ENCODE results near the gene PPP1R26.
"Not testable (repeated sequence)": the region's sequence is repeated elsewhere in the genome, so short reads cannot be mapped to it uniquely, and the experiment has no call there.

The PPP1R26 gene

DNA sequence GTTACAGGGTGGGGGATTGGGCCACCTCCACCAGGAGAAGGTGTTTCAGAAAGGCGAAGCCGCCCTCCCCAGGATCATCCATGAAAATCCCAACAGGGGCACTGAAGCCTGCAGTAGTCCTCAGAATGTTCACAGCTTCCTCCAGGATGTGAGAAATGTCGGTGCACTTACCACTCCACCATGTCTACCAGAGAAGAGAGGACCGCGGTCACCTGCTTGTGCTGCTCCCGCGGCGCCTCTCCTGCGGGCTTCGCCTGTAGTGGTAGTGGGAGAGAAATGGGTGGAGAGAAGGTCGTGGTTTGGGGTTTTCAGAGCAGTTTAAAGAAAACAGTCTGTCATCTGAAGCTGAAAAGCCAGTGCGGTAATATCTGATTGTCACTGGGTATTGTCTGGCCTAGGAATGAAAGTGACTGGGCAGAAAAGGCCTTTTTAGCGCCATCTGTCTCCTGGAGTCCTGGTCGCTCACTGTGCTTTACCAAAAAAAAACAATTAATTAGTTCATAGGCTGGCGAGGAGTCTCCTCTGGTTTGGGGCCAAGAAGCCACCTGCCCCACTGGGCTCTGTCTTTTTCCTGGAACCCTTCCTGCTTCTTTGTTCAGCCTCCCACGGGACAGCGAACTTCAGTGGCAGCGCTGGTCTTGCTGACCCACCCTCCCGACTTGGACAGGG, 23.0 kb upstream of the PPP1R26 start:
- H3K4me3 ChIP-seq (ENCODE audit: low read depth, low read length): no peak overlapping the region
- DNase-seq (ENCODE audit: low read depth): no peak

DNA sequence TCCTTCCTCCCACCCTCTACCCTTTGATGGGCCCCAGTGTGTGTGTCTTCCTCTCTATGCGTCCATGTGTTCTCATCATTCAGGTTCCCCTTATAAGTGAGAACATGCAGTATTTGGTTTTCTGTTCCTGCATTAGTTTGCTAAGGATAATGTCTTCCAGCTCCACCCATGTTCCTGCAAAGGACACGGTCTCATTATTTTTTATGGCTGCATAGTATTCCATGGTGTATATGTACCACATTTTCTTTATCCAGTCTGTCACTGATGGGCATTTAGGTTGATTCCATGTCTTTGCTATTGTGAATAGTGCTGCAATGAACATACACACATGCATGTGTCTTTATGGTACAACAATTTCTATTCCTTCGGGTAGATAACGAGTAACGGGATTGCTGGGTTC, 21.1 kb upstream of the PPP1R26 start:
- DNase-seq (ENCODE audit: low read depth); H3K4me3 ChIP-seq (ENCODE audit: low read depth, low read length): not testable (repeated sequence)

DNA sequence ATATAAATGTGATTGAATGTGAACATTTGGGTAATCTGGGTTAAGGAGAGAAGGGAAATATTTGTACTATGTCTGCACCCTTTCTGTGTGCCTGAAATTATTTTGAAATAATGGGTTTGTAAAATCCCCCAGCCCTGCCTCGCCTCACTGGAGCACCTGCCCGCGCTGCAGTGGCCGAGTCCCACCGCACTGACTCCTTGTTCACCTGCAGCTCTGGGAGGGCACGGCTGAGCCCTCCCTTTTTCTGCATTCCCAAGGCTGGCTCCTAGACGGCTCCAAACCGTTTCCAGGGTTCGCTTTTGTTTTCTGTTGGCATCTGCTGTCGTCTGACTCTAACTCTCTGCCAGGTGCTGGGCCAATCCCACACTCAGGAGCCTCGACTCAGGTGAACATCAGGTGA, 17.6 kb upstream of the PPP1R26 start:
- no peak for DNase-seq (ENCODE audit: low read depth)
- no peak overlapping the region for H3K4me3 ChIP-seq (ENCODE audit: low read depth, low read length)

DNA sequence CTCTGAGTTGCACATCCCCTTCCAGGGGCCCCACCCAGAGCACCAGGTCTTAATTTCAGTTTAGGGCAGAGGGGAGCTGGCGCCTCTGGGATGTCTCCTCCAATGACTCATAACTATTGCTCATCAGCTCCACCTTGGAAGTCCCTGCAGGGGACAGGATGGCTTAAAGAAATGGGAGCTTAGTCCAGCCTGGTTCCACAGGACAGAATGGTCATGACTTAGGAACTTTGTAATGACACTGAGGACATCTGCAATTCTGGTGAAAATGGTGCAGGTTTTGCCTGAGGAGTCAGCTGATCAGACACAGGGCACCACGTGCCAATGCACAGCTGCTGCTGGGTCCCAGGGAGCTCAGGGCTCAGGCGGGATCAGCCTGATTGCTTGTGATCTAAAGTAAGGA, 16.4 kb upstream of the PPP1R26 start:
- DNase-seq (ENCODE audit: low read depth): no peak
- H3K4me3 ChIP-seq (ENCODE audit: low read depth, low read length): no peak overlapping the region

DNA sequence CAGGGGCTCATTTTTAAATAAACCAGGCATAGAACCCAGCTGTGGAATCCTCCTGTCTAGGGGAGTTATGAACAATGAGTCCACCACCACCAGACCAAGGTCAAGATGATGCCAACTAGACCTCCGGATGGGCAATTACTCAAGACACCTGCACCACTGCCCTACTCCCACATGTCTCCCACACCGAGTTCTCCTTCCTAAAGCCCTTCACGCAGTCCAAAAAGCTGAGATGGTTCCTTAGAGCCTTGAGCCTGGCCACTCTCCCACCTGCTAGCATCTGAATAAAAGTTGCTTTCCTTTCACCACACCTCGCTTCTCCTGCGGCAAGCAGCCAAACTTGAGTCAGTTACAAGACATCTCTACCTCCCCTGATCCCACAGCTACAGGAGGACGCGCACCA, 15.4 kb upstream of the PPP1R26 start:
- no peak overlapping the region for H3K4me3 ChIP-seq (ENCODE audit: low read depth, low read length)
- no peak for DNase-seq (ENCODE audit: low read depth)

DNA sequence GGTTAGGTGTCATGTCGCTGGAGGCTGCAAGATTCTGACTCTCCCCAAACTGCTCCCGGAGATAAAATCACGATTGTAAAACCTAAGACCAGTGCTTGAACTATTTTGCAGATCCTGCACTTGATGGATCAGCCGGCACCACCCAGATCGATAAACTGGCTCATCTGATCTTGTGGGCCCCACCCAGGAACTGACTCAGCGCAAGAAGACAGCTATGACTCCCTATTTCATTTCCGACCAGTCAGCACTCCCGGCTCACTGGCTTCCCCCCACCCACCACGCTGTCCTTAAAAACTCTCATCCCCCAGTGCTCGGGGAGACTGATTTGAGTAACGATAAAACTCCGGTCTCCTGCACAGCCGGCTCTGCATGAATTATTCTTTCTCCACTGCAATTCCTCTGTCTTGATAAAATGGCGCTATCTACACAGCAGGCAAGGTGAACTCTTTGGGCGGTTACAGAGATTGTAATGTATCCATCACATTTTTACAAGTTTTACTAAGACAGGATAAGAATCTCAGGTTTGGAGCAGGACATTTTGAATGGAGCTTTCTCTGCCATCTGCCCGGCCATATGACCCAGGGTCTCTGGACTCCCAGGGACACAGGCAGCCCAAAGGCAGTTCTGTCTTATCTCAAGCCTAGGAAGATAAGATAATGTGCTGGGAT, 10.6 kb upstream of the PPP1R26 start:
- DNase-seq (ENCODE audit: low read depth): no peak
- H3K4me3 ChIP-seq (ENCODE audit: low read depth, low read length): peak overlapping the region; percentile 9

DNA sequence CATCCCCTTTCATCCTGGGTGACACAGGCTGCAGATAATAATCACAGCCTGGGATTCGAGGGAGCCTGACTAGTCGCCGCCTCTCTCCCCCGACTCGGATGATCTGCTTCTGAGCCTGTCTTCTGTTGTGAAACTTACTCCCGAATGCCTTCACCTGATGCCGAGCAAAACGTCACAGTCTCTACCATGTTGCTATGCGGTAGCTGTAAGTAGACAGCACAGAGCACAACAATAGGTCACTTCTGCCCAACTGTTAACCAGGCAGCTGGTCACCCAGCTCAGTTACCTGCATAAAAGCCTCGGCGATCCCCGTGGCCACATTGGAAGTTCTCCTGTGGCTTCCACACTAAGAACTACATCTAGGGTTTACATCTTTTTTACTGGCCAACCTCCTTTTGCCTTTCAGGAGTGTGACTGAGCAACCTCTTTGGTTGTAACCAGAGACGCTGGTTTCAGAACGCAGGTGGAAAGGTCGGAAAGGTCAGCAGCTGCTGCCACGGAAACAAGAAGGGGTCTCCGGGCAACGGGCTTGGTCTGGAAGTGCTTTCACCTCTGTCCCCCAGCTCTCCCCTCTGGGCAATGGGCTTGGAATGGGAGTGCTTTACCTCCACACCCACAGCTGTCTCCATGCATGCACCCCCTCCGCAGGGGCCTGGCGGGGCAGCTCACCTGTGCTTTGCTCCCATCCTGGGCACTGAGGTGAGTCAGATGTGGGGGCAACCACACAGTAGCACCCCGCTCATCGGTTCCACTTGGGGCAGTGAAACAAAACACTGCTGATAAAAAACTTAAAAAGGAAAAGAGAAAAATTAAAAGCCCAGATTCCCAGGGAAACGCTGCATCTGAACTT, 7.6 kb upstream of the PPP1R26 start:
- H3K4me3 ChIP-seq (ENCODE audit: low read depth, low read length): no peak overlapping the region
- no peak for DNase-seq (ENCODE audit: low read depth)

DNA sequence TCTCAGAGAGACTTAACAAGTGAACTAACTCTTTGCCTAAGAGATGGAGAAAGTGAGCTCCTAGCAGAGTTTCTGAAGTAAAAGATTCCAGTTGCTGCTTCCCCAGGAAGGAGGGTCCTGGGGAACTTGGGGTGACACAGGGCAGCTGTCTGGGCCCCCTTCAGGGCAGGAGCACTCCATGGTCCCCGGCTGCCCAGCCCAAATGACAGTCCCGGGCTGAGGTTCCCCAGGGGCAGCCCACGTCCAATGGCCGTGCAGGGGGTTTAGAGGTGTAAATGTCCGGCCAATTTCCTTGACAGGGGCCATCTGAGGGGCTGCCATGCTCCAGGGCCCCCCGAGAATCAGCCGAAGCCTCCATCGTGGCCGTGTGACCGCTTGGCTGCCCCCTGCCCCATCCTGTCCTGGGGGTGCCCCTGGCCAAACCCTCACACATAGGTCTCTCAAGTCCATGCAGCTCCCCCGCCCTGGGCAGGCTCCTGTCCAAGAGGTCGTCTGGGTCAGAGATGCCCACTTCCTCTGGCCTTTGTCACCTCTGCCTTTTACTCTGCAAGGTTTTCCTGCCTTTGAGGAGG, 5.5 kb upstream of the PPP1R26 start:
- no peak overlapping the region for H3K4me3 ChIP-seq (ENCODE audit: low read depth, low read length)
- no peak for DNase-seq (ENCODE audit: low read depth)

DNA sequence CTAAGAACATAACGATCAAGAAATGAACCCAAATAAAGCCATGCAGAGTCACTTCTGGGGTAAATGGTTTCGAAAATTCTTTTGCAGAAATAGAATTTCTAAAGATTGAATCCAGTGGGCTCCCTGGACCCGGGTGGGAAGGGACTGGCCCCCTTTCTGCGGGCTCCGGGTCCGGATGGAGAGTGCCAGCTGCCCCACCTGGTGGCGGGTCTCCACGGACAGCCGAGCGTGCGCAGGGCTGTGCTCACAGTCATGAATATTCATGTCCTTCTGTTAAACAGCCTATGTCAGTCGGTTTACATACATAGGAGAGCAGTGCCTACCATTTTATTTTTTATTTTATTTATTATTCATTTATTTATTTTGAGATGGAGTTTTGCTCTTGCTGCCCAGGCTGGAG, 4.7 kb upstream of the PPP1R26 start:
- H3K4me3 ChIP-seq (ENCODE audit: low read depth, low read length): no peak overlapping the region
- DNase-seq (ENCODE audit: low read depth): no peak

DNA sequence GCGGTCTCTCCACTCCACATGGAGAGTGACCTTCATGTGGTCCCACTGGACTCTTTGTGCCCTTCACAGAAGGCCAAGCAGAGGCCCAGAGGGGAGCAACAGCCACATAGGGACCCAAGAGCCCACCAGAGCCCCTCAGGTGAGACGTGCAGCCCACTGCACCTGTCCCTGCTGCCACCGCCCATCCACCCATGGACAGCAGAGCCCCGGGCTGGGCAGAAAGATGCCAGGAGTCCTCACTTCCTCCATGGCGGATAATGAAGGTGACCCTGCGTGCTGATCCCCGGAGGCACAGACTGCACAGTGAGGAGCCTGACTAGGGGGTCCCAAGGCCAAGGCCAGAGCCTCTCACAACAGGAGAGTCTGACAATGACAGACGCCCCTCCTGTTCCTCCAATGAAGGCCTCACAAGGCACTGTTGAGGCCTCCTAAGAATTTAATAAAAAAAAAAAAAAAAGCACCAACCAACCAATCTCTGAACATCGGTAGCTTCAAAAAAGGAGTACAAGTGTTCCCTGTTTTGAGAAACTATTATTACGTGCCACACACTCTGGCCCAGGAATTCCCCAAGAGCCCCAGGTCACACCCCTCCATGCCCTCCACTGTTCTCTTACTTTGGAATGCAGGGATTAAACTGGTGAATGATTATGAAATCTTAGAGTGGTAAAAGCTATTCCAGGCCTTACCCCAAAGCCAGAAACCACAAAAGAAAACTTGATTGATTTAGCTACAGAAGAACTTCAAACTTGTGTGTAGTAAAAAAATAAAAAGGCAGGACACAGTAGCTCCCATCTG, 2.8 kb upstream of the PPP1R26 start:
- H3K4me3 ChIP-seq (ENCODE audit: low read depth, low read length): no peak overlapping the region
- no peak for DNase-seq (ENCODE audit: low read depth)

DNA sequence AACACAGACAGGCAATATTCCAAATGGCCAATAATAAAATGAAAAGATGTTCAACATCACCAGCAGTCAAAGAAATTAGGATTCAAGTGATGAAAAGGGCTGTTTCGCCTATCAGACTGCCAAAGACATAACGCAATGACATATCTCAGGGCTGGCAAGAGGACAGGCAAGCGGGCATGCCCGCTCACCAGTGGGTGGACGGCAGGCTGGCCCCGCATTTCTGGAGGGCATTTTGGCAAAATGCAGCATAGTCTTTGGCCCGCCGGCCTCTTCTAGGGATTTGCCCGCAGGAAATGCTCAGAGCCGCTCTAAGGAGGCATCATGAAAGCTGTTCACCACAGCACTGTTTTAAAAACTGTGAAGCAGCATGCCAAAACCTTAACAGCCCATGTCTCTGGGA, 1.4 kb upstream of the PPP1R26 start:
- DNase-seq (ENCODE audit: low read depth): no peak
- no peak overlapping the region for H3K4me3 ChIP-seq (ENCODE audit: low read depth, low read length)

DNA sequence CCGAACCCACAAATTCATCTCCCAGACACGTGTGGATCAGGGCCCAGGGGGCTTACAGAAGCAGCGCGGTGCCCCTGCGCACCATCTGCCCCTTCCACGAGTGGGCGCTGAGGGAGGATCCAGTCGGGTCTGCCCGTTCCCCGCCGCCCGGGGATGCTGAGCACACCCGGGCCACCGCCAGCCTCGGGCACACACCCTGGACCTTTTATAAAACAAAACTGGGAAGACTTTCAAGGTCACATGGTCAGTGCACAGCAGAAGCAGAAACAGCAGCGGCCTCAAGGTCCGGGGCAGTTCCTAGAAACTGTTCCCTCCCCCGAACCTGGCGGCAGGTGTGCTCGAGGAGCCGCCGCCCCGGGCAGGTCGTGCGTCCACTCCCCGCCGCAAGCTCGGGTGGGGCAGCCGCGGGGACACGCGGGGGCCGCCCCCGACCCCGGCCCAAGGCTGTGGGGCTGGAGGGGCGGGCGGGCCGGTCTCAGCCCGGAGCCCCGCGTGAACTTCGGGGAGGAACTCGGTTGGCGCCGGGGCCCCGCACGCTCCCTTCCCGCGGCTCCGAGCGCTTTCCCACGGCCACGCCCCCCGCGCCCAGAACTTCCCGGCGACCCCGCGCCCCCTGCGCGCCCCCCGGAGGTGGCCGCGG, 633 bp upstream of the PPP1R26 start:
- peak overlapping the region; percentile 37 for H3K4me3 ChIP-seq (ENCODE audit: low read depth, low read length)
- DNase-seq (ENCODE audit: low read depth): no peak

DNA sequence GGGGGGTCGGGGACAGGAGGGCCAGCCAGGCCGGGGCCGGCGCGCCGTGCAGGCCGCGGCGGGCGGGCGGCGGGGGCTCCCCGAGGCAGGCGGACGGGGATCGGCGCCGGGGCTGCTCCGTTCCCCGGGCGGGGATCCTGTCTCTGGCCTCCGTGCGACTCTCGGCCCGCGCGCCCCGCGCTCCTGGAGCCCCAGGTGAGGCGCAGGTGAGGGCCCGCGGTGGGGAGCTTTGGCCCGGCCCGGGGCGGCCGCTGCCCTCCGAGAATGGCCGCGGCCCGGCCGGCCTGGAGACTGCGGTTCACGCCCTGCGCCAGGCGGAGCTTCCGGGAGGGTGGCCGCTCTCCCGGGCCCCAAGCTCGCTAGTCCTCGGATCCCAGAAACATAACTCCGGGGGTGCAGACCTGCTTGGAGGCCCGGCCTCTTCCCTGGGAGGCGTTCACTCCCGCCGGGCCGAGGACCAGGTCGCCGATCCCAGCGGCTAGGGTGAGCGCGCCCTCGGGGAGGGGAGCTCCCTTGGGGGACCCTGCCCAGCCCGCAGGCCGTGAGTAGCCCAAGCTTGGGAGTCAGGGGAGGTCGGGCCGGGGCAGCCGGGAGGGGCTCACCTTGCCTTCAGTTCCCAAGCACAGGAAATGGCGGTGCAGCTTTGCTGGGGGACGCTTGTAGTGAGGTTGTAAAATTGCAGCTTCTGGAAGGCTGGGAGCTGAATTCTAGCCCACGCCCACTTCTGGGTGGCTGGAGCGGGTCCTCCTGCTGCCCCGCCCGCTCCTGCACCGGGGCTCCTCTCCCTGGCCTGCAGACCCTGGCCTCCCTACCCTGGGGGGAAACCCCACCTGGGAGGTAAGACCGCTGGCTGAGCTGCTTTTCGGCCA, 723 bp downstream of the PPP1R26 start:
- no peak for DNase-seq (ENCODE audit: low read depth)
- H3K4me3 ChIP-seq (ENCODE audit: low read depth, low read length): peak overlapping the region; percentile 81

DNA sequence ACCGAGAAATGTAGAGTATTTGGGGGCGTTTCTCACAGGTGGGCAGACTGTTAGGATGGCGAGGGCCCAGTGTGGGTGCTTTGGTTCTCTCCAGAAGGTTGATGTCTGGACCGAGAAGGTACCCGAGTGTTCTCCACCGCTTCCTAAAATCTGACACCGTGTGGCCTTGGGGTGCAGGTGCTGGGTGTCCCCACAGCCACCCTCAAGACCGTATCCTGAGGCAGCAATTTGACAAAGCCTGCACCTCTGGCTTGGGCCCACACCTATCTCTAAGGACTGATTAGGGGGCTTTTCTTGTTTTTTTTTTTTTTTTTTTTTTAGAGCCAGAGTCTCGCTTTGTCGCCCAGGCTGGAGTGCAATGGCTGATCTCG, 1.3 kb downstream of the PPP1R26 start:
- peak overlapping the region; percentile 81 for H3K4me3 ChIP-seq (ENCODE audit: low read depth, low read length)
- no peak for DNase-seq (ENCODE audit: low read depth)

DNA sequence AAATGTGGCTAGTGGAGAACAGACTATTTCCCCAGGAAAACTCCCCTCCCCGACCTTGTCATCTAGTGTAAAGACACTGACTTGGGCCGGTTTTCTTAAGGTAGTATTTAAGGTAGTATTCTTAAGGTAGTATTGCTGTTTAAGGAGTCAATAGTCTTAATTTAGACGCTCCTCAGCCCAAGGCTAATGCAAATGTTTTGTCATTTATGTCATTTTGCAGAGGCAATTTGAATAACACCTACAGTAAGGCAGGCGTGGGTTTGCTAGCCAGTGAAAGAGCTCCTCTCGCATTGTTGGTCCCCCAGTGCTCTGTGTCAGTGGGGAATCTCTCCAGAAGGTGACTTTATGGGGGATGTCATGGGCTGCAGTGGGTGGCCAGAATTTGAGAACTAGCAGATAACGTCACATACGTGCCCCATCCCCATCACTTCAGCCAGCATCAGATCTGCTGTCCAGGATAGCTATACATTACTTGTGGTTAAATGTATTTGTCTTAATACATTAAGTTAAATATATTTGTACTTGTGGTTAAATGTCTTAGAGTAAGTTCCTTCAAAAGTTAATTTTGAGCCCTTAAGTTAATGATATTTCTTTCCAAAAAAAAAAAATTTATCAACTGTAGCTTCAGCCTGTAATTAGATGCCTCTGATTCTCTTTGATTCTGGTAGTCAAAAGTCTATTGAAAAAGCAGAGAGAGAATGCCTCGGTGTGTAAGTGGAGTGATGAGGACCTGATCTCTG, 2.6 kb downstream of the PPP1R26 start:
- DNase-seq (ENCODE audit: low read depth): no peak
- H3K4me3 ChIP-seq (ENCODE audit: low read depth, low read length): no peak overlapping the region

DNA sequence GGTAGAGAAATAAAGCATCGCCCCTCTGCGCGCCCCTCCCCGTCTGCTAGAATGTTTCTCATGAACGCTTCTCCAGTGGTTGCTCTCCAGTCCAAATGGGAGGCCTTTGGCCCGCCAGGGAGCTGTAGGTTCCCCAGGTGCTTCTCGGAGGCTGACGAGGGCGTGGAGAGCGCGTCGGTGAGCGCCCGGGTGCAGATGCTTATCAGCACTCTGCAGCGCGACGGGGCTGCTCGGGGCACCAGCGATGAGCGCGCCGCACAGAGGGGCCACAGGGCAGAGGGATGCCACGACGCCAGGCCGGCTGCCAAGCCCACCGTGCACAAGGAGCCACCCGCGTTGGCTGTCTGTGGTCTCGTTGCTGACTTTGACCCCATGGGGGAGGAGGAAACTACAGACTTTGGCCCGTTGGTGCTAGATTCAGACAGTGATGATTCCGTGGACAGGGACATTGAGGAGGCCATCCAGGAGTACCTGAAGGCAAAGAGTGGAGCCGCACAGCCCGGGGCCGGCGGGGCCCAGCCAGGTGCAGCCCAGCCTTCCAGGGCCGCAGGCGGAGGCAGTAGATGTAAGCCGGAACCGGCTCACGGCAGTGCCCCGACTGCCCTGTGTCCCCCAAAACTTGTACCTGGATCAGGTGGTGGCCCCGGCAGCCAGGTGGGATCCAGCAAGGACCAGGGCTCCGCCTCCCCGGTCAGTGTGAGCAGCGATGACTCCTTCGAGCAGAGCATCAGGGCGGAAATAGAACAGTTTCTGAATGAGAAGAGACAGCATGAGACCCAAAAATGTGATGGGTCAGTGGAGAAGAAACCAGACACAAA, 5.1 kb downstream of the PPP1R26 start:
- no peak for DNase-seq (ENCODE audit: low read depth)
- no peak overlapping the region for H3K4me3 ChIP-seq (ENCODE audit: low read depth, low read length)

DNA sequence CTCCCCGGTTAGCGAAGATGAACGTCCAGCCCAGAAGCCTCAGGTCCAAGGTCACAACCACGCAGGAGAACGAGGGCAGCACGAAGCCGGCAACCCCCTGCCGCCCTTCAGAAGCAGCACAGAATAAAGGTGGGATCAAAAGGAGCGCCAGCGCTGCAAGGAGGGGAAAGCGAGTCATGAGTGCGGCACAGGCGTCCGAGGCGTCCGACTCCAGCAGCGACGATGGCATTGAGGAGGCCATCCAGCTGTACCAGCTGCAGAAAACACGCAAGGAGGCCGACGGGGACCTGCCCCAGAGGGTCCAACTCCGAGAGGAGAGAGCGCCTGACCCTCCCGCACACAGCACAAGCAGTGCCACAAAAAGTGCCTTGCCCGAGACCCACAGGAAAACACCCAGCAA, 5.8 kb downstream of the PPP1R26 start:
- H3K4me3 ChIP-seq (ENCODE audit: low read depth, low read length): no peak overlapping the region
- no peak for DNase-seq (ENCODE audit: low read depth)

Measured in skeletal muscle cell (primary cell).